ENCODE measurements around the gene SRPK1.

The SRPK1 gene

GRCh38 chr6:35857853-35858252 lies 63.0 kb downstream of the SRPK1 start:
- Histone ChIP-seq H3K4me3 (ENCODE audit: low read length) (no peak overlapping the region), H3K4me2 (ENCODE audit: low read length) (no peak overlapping the region), H4K20me1 (ENCODE audit: control insufficient read depth, insufficient read depth, low read depth, low read length) (0 out of 2 replicates have a peak, but pooled peaks cover 3% of the 10 kb centered on the region), H3K9me2 (replicated peaks; ENCODE audit: control insufficient read depth, low read length) (no peaks in the 10 kb centered on the region), H3K27me3 (ENCODE audit: control insufficient read depth, low read length) (no peaks in the 10 kb centered on the region), H3K4me1 (ENCODE audit: control insufficient read depth, low read length) (no peaks in the 10 kb centered on the region), H3K27ac (ENCODE audit: low read depth, low read length) (no peak overlapping the region), H3K79me2 (ENCODE audit: control insufficient read depth, low read length) (peaks cover 9% of the 10 kb centered on the region), H3K9me3 (ENCODE audit: control insufficient read depth, insufficient read depth, low read length) (no peaks in the 10 kb centered on the region), H3K36me3 (ENCODE audit: control insufficient read depth, low read length) (peaks cover 99% of the 10 kb centered on the region), H3F3A (ENCODE audit: control insufficient read depth, insufficient read depth) (no peaks in the 10 kb centered on the region)
- TF ChIP-seq CTCF (IDR thresholded peaks at IDR 0.05; ENCODE audit: low read depth, low read length, poor library complexity, severe bottlenecking) (no peak), EZH2phosphoT487 (IDR thresholded peaks at IDR 0.05; ENCODE audit: borderline replicate concordance, low read length) (no peak)

- no peaks in the 10 kb centered on the region for H4K20me1 ChIP-seq (ENCODE audit: control insufficient read depth, insufficient read depth, low read depth, low read length)
- H3K4me1 ChIP-seq (ENCODE audit: control insufficient read depth, low read length) = no peaks in the 10 kb centered on the region
- TF ChIP-seq EZH2phosphoT487 (IDR thresholded peaks at IDR 0.05; ENCODE audit: borderline replicate concordance, low read length) (no peak), CTCF (IDR thresholded peaks at IDR 0.05; ENCODE audit: low read depth, low read length, poor library complexity, severe bottlenecking) (no peak)
These were observed 64.6 kb downstream of the SRPK1 start for GRCh38 chr6:35856250-35856649.

GRCh38 chr6:35852994-35853393 lies 67.9 kb downstream of the SRPK1 start:
- no peaks in the 10 kb centered on the region for H3K27me3 ChIP-seq (ENCODE audit: control insufficient read depth, low read length)

More at GRCh38 chr6:35856250-35856649, 64.6 kb downstream of the SRPK1 start:
- H3K9me2 ChIP-seq (replicated peaks; ENCODE audit: control insufficient read depth, low read length) = no peaks in the 10 kb centered on the region
- H3K4me3 ChIP-seq (ENCODE audit: low read length) = no peak overlapping the region
- H3K9me3 ChIP-seq (ENCODE audit: control insufficient read depth, insufficient read depth, low read length) = no peaks in the 10 kb centered on the region
- no peaks in the 10 kb centered on the region for H3F3A ChIP-seq (ENCODE audit: control insufficient read depth, insufficient read depth)
- no peaks in the 10 kb centered on the region for H3K79me2 ChIP-seq (ENCODE audit: control insufficient read depth, low read length)
- H3K4me2 ChIP-seq (ENCODE audit: low read length) = no peak overlapping the region
- no peak overlapping the region for H3K27ac ChIP-seq (ENCODE audit: low read depth, low read length)
- no peaks in the 10 kb centered on the region for H3K27me3 ChIP-seq (ENCODE audit: control insufficient read depth, low read length)
- H3K36me3 ChIP-seq (ENCODE audit: control insufficient read depth, low read length) = peaks cover 99% of the 10 kb centered on the region

More at GRCh38 chr6:35852994-35853393, 67.9 kb downstream of the SRPK1 start:
- no peak for TF ChIP-seq EZH2phosphoT487 (IDR thresholded peaks at IDR 0.05; ENCODE audit: borderline replicate concordance, low read length)
- no peak for TF ChIP-seq CTCF (IDR thresholded peaks at IDR 0.05; ENCODE audit: low read depth, low read length, poor library complexity, severe bottlenecking)
- 0 out of 2 replicates have a peak, but pooled peaks cover 6% of the 10 kb centered on the region for H3K79me2 ChIP-seq (ENCODE audit: control insufficient read depth, low read length)
- H3K27ac ChIP-seq (ENCODE audit: low read depth, low read length) = no peak overlapping the region
- no peaks in the 10 kb centered on the region for H4K20me1 ChIP-seq (ENCODE audit: control insufficient read depth, insufficient read depth, low read depth, low read length)
- H3K4me2 ChIP-seq (ENCODE audit: low read length) = no peak overlapping the region
- no peaks in the 10 kb centered on the region for H3F3A ChIP-seq (ENCODE audit: control insufficient read depth, insufficient read depth)
- no peak overlapping the region for H3K4me3 ChIP-seq (ENCODE audit: low read length)
- no peaks in the 10 kb centered on the region for H3K9me2 ChIP-seq (replicated peaks; ENCODE audit: control insufficient read depth, low read length)
- no peaks in the 10 kb centered on the region for H3K4me1 ChIP-seq (ENCODE audit: control insufficient read depth, low read length)
- H3K36me3 ChIP-seq (ENCODE audit: control insufficient read depth, low read length) = peaks cover 99% of the 10 kb centered on the region
- no peaks in the 10 kb centered on the region for H3K9me3 ChIP-seq (ENCODE audit: control insufficient read depth, insufficient read depth, low read length)

Data from DOHH2 (cell line).